ENCODE measurements around the gene MT1G.

Gene MT1G

DNA sequence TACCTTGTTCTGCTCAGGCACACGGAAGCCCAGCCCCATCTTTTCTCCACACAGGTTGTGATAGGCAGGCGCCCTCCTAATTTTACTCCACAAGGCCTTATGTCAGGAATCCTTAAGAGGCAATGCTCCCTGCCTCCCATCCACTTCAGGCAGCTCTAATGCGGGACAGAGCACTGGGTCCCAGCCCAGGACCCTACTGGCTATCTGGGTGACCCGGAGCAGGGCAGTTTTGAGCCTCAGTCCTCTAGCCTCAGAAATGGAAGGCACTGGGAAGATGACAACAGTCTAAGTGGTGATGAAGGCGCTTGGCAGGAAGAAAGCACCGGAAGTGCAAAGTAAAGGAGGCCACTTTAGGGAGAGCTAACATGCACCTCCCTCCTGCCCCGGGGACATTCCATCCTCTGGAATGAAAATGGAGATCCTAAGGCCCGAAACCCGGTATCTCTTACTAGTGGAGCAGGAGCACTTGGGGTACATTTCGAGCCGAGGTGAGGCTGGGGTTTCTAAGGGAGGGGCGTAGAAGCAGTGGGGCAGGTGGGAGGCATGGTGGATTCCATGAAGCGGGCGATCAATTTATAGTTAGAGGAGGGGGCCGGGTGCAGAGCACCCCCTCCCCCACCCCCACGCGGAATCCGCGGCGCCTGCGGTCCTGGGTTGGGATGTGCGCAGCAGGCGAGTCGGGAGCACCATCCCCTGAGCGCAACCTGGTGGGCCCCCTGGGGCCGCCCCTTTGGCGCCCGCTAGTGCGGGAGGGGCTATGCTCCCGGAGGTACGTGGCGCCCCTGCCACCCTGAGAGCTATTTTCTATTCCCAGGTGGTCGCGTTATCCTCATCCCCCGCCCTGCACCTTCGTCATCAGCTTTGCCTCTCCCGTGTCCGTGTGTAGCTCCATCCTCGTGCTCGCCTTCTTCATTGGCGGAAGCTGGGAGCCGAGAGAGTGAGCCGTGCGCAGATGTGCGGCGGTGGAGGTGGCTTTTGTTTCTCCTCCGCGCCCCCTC lies 5.2 kb downstream of the MT1G start:
- ATAC-seq (no peak), DNase-seq (peak; percentile 41)
- H3K36me3 Mint-ChIP-seq (ENCODE audit: low read depth): no peaks in the 10 kb centered on the region
- peak overlapping the region; percentile 78 for H3K27ac Mint-ChIP-seq
- peak overlapping the region; percentile 75 for H3K4me3 Mint-ChIP-seq
- H3K9me3 Mint-ChIP-seq: no peaks in the 10 kb centered on the region
- H3K27me3 Mint-ChIP-seq: peaks cover 20% of the 10 kb centered on the region
- H3K4me1 Mint-ChIP-seq: peaks cover 25% of the 10 kb centered on the region

DNA sequence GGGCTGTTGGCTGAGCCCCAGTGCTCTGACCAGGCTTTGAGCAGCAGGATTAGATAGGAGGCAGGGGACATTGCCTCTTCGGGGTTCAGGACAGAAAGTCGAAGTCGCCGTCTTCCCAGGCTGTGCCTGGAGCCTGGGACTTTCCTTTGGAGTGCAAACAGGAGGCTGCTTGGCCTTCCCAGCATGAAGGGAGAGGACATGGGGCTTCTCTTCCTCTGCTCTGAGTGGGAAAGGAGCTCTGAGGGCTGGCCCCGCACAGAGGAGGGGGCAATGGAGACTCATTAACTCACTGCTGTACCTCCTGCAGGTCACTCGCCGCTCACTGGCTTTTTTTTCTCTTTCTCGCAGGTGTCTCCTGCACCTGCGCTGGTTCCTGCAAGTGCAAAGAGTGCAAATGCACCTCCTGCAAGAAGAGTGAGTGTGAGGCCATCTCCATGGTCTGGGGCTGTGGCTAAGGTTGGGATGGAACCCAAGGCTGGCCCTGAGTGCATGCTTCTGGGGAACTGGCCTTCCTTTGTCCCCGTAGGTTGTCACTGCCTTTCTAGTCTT lies 9.5 kb downstream of the MT1G start:
- H3K9me3 Mint-ChIP-seq: no peaks in the 10 kb centered on the region
- H3K36me3 Mint-ChIP-seq (ENCODE audit: low read depth): no peaks in the 10 kb centered on the region
- DNase-seq: no peak
- H3K27me3 Mint-ChIP-seq: peaks cover 4% of the 10 kb centered on the region
- peaks cover 20% of the 10 kb centered on the region for H3K4me1 Mint-ChIP-seq
- H3K4me3 Mint-ChIP-seq: peak overlapping the region; percentile 85
- H3K27ac Mint-ChIP-seq: no peak overlapping the region
- ATAC-seq: no peak

DNA sequence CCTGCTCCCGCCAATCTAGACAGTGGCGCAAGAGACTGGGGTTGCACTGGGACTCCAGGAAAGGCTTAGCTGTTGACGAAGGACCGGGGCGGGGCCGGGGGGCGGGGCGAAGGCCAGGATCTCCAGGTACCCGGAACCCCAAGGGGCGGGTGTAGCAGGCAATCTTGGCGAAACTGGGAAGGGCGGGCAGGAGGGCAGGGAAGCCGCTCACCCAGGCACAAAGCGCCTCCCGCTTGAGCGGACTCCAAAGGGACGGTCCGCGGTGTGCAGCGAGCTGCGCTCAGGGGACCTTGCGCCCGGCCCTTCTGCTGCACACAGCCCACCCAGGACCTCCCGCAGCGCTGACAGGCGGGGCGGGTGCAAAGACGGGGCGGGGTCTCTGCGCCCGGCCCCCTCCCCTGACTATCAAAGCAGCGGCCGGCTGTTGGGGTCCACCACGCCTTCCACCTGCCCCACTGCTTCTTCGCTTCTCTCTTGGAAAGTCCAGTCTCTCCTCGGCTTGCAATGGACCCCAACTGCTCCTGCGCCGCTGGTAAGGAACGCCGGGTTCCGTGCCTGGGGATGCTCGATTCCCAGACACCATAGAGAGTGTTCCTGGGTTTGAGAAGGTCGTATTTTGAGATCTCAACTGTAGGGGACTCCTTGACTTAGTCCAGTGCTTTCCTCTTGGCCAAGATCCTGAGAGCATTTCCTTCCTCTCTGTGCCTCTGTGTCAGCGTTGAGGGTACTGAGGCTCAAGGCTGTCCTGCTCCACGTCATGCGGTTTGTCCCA lies 10.1 kb downstream of the MT1G start, which contains the start of gene MT1F:
TSS of gene MT1F (plus strand) at position 405 of the 772 bp plus-strand sequence. CDS start at position 505, 100 bp downstream.
- H3K36me3 Mint-ChIP-seq (ENCODE audit: low read depth): no peaks in the 10 kb centered on the region
- ATAC-seq (peak; percentile 75), DNase-seq (peak; percentile 67)
- peaks cover 4% of the 10 kb centered on the region for H3K27me3 Mint-ChIP-seq
- H3K4me3 Mint-ChIP-seq: peak within 1 kb of the TSS; percentile 85
- H3K27ac Mint-ChIP-seq: peak within 1 kb of the TSS; percentile 30
- H3K9me3 Mint-ChIP-seq: no peaks in the 10 kb centered on the region
- peaks cover 18% of the 10 kb centered on the region for H3K4me1 Mint-ChIP-seq

DNA sequence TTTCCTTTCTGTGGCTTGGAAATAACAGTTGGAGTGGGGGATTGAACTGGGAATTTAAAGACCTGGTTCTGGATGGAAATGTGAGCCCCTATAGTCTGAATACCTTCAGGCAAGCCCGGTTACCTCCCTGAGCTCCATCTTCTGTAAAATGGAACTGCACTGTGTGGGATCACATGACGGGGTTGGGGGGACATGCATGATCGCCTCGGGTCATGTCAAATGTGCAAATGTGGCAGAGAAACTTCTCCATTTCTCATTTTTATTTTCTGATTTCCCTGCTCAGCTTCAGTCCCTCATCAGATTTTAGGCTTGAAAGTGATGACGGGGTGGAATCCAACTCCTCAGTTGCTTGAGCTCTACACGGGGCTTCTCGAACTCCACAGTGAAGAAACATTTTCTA lies 14.6 kb downstream of the MT1G start:
- Mint-ChIP-seq H3K4me1 (peaks cover 9% of the 10 kb centered on the region), H3K36me3 (ENCODE audit: low read depth) (no peaks in the 10 kb centered on the region), H3K4me3 (no peak overlapping the region), H3K27ac (no peak overlapping the region), H3K9me3 (no peaks in the 10 kb centered on the region), H3K27me3 (peaks cover 6% of the 10 kb centered on the region)
- ATAC-seq (no peak), DNase-seq (no peak)

DNA sequence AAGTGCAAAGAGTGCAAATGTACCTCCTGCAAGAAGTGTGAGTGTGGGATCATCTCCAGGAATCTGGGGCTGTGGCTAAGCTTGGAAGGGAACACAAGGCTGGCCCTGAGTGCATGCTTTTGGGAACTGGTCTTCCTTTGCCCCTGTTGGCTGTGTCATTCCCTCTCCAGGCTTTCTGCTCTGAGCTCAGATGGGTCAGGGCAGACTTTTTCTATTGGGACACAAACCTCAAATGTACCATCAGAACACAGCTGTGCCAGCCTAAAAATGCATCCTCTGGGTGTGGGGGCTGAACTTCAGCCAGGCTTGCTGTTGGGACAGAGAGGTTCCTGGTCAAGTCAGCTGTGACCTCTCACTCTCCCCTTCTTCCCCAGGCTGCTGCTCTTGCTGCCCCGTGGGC lies 15.3 kb downstream of the MT1G start:
- ATAC-seq: no peak
- peaks cover 8% of the 10 kb centered on the region for H3K27me3 Mint-ChIP-seq
- H3K27ac Mint-ChIP-seq: no peak overlapping the region
- no peak for DNase-seq
- H3K9me3 Mint-ChIP-seq: no peaks in the 10 kb centered on the region
- H3K36me3 Mint-ChIP-seq (ENCODE audit: low read depth): no peaks in the 10 kb centered on the region
- H3K4me3 Mint-ChIP-seq: no peak overlapping the region
- H3K4me1 Mint-ChIP-seq: peaks cover 4% of the 10 kb centered on the region

DNA sequence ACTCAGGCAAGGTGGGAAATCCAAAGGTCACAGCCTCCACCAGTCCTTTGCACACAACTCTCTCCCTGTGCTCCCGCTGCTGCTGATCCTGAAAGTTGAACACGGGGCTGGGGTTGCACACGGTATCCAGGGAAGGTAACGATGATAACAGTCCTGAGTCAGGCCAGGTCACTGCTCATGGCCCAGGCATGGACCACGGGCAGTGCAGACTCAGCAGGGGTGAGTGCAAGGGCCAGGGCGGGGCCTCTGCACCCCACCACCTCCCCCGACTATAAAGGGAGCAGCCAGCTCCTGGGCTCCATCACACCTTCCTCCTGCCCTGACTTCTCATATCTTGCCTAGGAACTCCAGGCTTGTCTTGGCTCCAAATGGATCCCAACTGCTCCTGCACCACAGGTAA lies 16.3 kb downstream of the MT1G start, which contains the start of gene MT1B:
TSS of gene MT1B (plus strand) at position 301 of the 400 bp plus-strand sequence. CDS start at position 369, 68 bp downstream.
- H3K36me3 Mint-ChIP-seq (ENCODE audit: low read depth): no peaks in the 10 kb centered on the region
- H3K27ac Mint-ChIP-seq: no peak within 1 kb of the TSS
- peaks cover 9% of the 10 kb centered on the region for H3K27me3 Mint-ChIP-seq
- no peak within 1 kb of the TSS for H3K4me3 Mint-ChIP-seq
- ATAC-seq (no peak), DNase-seq (no peak)
- no peaks in the 10 kb centered on the region for H3K4me1 Mint-ChIP-seq
- no peaks in the 10 kb centered on the region for H3K9me3 Mint-ChIP-seq

DNA sequence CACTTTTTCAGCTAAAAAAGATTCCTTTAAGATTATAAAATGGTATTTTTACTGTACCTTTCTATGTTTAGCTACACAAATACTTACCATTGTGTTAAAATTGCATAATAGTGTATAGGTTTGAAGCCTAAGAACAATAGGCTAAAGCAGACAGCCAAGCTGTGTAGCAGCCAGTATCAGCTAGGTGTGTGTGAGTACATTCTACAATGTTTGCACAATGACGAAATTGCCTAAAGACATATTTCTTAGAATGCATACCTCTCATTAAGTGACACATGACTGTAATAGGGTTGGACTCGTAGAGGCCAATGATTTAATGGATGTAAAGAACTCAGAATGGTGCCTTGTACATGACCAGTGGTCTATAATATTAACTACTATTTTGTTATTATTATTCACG lies 18.0 kb downstream of the MT1G start:
- no peak for DNase-seq
- Mint-ChIP-seq H3K36me3 (ENCODE audit: low read depth) (no peaks in the 10 kb centered on the region), H3K9me3 (no peaks in the 10 kb centered on the region), H3K4me1 (no peaks in the 10 kb centered on the region), H3K27ac (no peak overlapping the region), H3K27me3 (peaks cover 13% of the 10 kb centered on the region), H3K4me3 (no peak overlapping the region)
- no peak for ATAC-seq

DNA sequence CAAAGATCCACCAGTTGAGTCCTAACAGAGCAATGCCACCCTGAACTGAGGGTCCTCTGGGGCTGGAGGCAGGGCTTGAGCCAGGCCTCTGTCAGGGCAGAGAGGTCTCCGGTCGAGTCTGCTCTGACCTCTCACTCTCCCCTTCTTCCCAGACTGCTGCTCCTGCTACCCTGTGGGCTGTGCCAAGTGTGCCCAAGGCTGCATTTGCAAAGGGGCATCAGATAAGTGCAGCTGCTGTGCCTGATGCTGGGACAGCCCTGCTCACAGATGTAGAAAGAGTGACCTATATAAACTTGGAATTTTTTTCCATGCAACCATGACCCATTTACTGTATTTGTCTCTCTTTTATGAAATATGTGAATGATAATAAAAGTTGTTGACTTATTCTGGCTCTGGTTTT lies 18.6 kb downstream of the MT1G start:
- Mint-ChIP-seq H3K27me3 (peaks cover 13% of the 10 kb centered on the region), H3K9me3 (no peaks in the 10 kb centered on the region), H3K27ac (no peak overlapping the region), H3K36me3 (ENCODE audit: low read depth) (no peaks in the 10 kb centered on the region), H3K4me1 (peaks cover 3% of the 10 kb centered on the region), H3K4me3 (no peak overlapping the region)
- DNase-seq: no peak
- ATAC-seq: no peak

DNA sequence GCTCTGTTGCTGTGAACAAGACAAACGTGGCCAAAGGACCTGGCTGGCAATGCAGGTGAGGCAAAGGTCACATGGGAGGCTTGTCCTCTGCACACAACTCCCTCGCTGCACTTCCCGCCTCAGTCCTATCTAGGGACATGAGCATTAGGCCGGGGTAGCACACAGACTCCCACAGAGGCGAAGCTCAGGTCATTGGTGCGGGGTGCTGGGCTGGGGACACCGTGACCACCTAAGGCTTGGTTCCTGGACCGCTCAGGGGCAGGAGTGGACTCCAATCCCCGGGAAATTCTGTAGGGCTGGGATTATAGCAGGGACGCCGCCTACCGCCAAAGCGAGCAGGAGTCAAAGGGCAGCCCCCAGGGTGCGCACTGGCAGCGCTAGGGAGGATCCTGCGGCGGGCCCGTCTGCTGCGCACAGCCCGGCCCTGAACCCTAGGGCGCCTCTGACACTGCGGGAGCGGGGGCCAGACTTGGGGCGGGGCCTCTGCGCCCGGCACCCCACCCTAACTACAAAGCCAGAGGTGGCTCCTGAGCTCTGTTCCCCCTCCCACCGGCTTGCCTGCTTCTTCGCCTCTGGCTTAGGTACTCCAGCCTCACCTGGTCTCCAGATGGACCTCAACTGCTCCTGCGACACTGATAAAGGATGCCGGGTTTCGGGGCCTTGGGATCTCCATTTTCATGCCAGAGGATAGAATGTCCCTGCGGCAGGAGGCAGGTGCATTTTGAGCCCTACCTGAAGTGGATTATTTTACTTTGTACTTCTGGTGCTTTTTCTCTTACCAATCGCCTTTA lies 20.0 kb downstream of the MT1G start:
- Mint-ChIP-seq H3K4me1 (peaks cover 17% of the 10 kb centered on the region), H3K27me3 (peaks cover 13% of the 10 kb centered on the region), H3K9me3 (no peaks in the 10 kb centered on the region), H3K36me3 (ENCODE audit: low read depth) (no peaks in the 10 kb centered on the region), H3K27ac (no peak overlapping the region), H3K4me3 (no peak overlapping the region)
- DNase-seq (no peak), ATAC-seq (no peak)

DNA sequence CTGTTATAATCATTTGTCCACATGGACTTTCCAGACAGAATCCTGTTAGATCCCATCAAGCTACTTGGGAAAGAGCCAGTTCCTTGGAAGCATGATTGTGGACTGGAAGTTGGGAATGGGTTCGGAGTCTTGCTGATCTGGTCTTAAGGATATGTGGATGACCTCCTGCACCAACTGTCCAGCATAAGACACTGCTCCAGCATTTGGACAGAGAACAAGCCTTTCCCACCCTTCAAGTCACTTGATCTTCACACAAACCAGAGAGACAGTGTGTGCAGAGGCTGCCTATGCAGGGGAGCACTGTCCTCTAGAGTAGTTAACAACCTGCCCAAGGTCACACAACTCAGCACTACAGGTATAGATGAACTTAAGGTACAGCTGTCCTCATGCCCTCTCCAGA lies 22.0 kb downstream of the MT1G start:
- Mint-ChIP-seq H3K36me3 (ENCODE audit: low read depth) (no peaks in the 10 kb centered on the region), H3K27me3 (peaks cover 13% of the 10 kb centered on the region), H3K27ac (no peak overlapping the region)

DNA sequence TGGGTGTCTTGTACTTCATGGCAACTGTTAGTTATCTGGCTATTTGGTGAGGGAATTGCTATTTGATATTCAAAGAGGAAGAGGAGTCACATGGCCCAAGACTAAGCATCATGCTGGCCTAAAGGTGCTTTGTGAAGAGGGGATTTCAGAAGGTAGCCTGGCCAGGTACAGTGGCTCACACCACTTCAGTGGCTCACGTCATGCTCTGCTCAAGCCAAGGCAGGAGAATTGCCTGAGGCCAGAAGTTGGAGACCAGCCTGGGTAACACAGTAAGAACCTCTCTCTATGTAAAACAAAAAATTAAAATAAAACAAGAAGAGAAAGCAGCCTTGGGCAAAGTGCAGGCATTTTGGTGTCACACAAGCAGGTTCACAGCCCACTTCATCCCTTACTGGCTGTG lies 22.6 kb downstream of the MT1G start:
- H3K27me3 Mint-ChIP-seq: peaks cover 17% of the 10 kb centered on the region
- no peak for ATAC-seq
- H3K4me3 Mint-ChIP-seq: no peak overlapping the region
- H3K9me3 Mint-ChIP-seq: no peaks in the 10 kb centered on the region
- peaks cover 24% of the 10 kb centered on the region for H3K4me1 Mint-ChIP-seq
- no peaks in the 10 kb centered on the region for H3K36me3 Mint-ChIP-seq (ENCODE audit: low read depth)
- H3K27ac Mint-ChIP-seq: no peak overlapping the region
- DNase-seq: no peak

More for the DNA sequence above, 22.0 kb downstream of the MT1G start:
- Mint-ChIP-seq H3K4me1 (peaks cover 24% of the 10 kb centered on the region), H3K4me3 (no peak overlapping the region), H3K9me3 (no peaks in the 10 kb centered on the region)
- DNase-seq (no peak), ATAC-seq (no peak)

DNA sequence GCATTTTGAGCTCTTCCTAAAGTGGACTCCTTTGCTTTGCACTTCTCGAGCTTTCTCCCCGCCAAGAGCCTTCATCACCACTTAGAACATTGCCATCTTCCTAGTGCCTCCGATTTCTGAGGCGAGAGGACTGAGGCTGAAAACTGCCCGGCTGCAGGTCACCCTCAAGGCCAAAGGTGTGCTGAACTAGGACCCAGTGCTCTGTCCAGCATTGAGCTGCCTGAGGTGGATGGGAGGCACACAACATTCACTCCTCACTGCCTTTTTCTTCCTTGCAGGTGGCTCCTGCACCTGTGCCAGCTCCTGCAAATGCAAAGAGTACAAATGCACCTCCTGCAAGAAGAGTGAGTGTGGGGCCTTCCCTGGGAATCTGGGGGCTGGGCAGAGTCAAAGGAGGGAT lies 24.0 kb downstream of the MT1G start:
- Mint-ChIP-seq H3K36me3 (ENCODE audit: low read depth) (no peaks in the 10 kb centered on the region), H3K4me3 (peak overlapping the region; percentile 59), H3K27me3 (peaks cover 32% of the 10 kb centered on the region), H3K27ac (peak overlapping the region; percentile 35), H3K9me3 (no peaks in the 10 kb centered on the region), H3K4me1 (peaks cover 24% of the 10 kb centered on the region)
- DNase-seq (no peak), ATAC-seq (no peak)

DNA sequence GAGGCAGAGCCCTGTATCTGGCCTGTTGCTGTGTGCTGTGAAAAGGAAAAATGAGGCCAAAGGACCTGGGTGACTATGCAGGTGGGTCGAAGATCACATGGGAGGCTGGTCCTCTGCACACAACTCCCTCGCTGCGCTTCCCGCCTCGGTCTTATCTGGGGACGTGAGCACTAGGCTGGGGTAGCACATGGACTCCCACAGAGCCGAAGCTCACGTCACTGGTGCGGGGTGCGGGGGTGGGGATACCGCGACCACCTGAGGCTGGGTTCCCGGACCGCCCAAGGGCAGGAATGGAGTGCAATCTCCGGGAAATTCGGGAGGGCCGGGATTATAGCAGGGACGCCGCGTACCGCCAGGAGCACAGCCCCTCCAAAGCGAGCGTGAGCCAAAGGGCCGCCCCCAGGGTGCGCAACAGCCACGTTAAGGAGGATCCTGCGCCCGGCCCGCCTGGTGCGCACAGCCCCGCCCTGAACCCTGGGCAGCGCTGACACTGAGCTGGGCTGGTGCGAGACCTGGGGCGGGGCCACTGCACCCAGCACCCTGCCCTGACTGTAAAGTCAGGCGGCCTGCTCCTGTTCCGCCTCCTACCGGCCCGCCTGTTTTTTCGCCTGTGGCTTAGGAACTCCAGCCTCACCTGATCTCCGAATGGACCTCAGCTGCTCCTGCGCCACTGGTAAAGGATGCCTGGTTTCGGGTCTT lies 24.6 kb downstream of the MT1G start:
- Mint-ChIP-seq H3K4me1 (peaks cover 24% of the 10 kb centered on the region), H3K9me3 (no peaks in the 10 kb centered on the region), H3K27ac (peak overlapping the region; percentile 35), H3K4me3 (peak overlapping the region; percentile 59), H3K36me3 (ENCODE audit: low read depth) (no peaks in the 10 kb centered on the region), H3K27me3 (peaks cover 36% of the 10 kb centered on the region)
- ATAC-seq (peak; percentile 100), DNase-seq (peak; percentile 81)

All from activated naive CD8-positive, alpha-beta T cell treated with anti-CD3 and anti-CD28 coated beads, Interleukin-2, amount 50 U/mL, for 24 hours (primary cell).